Subcutaneous adipose tissue (tissue), 4 donors: ENCODE measurements around the gene MYOG. TPM values are rescaled to one million over a fixed set of nuclear protein-coding genes. Genes with fewer than 3 reads are reported as not detected.

Experiments used
- total RNA-seq, 4 donors: library from RNA; depleted of rRNA; stranded (reverse); fragments of >200 nt; gene quantifications; one replicate each; pipeline ENCODE4 v1.1.0, GENCODE V29; 2016

MYOG gene
- total RNA-seq, 4 donors from 2014 or later: not detected

Other genes starting within 250 kb of the MYOG start
- gene RABIF, start 196.9 kb downstream of the MYOG start, total RNA-seq: 1 to 10 TPM; 1.9 to 8.5 (median 4.4) TPM
- gene KLHL12, start 158.8 kb downstream of the MYOG start, total RNA-seq: 10 to 100 TPM; 18.1 to 25.3 (median 22.2) TPM
- gene ADIPOR1, start 127.7 kb downstream of the MYOG start, total RNA-seq: 100 to 1,000 TPM in 2 of 4 donors, 10 to 100 TPM in 2; 95.8 to 124 (median 103) TPM
- 10 to 100 TPM; 40.6 to 51.2 (median 46.8) TPM for gene CYB5R1, start 118.8 kb downstream of the MYOG start, total RNA-seq
- 10 to 100 TPM; 51.2 to 79.6 (median 62.6) TPM for gene TMEM183A, start 78.6 kb downstream of the MYOG start, total RNA-seq
- gene PPFIA4, start 59.5 kb downstream of the MYOG start, total RNA-seq: under 1 TPM in 3 of 4 donors, not detected in 1; 0.16 to 0.19 (median 0.17) TPM
- 1 to 10 TPM in 2 of 4 donors, under 1 TPM in 2; 0.33 to 8.3 (median 0.90) TPM for gene ADORA1, start 41.7 kb upstream of the MYOG start, total RNA-seq
- not detected for gene MYBPH, start 89.8 kb upstream of the MYOG start, total RNA-seq
- 100 to 1,000 TPM in 1 of 4 donors, 10 to 100 TPM in 2, 1 to 10 TPM in 1; 7.3 to 625 (median 33.2) TPM for gene CHI3L1, start 100.7 kb upstream of the MYOG start, total RNA-seq
- 100 to 1,000 TPM in 1 of 4 donors, 10 to 100 TPM in 1, 1 to 10 TPM in 1, under 1 TPM in 1; 0.49 to 244 (median 5.6) TPM for gene CHIT1, start 143.7 kb upstream of the MYOG start, total RNA-seq
- 100 to 1,000 TPM in 1 of 4 donors, 10 to 100 TPM in 3; 68.5 to 121 (median 80.4) TPM for gene BTG2, start 219.5 kb upstream of the MYOG start, total RNA-seq